ENCODE measurements around the gene TENM4.
"Not testable (repeated sequence)": the region's sequence is repeated elsewhere in the genome, so short reads cannot be mapped to it uniquely, and the experiment has no call there.

The TENM4 gene

DNA sequence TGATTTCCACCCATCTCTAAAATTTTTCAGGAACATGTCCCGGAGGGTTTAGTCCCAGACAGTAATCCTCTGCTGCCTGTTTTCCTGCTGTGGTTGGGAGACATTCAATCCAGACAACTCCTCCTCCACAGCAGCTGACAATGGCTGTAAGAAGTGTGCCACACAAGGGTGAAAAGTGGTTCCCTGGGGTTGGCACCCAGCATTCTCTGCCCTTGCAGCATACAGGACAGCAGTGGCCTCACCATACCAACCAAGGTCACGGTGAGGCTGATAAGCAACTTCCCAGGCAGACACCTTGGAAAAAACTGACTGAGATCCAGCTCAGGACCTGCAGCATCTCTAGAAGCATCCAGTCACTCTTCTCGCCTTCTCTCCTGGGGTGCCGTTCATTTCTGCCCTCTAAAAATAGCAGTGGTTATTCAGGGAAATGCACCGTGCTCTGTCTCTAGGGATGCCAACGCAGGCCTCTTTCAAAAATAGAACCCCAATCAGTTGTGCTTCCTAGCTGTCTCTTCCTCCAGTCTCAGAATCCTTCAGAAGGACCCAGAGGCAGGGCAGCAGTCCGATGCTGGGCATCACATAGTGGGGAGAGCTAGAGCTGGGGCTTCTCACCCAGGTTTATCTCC, 241.0 kb downstream of the TENM4 start:
- no peak for DNase-seq

DNA sequence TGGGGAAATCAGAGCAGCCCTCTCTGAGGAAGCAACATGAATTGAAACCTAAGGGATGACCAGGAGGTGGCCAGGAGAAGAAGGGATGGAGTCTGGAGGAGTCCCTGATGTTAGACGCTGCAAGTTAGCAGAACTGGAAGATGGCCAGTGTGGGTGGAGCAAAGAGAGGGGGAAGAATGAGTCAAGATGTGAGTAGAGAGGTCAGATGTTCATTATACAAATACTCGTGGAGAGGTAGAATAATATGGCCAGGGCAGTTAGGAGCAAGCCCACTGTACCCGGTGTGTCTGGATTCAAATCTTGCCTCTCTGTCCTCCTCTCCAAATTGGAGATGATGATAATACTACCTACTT, 242.0 kb downstream of the TENM4 start:
- DNase-seq: no peak

DNA sequence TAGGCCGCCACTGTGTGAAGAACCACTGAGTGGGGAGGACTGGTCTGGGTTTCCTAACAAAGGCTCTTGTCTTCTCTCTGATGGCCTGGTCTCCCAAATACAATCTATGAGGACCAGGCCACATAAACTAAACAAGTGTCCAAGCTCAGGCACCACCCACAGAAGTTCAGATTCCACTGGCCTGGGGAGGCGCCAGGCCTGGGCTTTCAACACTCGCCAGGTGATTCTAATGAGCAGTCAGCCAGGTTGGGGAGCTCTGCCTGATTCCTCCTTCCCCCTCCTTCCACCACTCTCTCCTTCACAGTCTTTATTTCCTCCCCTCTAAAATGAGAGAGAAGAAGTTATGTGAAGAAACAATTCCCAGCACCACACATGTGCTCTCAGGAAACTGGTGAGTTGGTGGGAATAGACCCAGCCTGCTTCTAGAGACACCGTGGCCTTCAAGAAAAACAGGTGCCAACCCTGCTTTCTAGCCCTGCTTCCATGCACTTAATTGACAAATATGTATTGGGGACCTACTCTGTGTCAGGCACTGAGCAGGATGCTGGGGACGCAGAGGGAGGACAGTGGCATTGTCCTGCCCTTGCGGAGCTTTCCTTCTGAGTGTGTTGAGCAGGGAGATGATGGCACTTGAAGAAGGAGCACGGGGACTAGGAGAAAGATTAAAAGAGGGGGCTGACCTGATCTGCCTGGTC, 242.5 kb downstream of the TENM4 start:
- DNase-seq: no peak

DNA sequence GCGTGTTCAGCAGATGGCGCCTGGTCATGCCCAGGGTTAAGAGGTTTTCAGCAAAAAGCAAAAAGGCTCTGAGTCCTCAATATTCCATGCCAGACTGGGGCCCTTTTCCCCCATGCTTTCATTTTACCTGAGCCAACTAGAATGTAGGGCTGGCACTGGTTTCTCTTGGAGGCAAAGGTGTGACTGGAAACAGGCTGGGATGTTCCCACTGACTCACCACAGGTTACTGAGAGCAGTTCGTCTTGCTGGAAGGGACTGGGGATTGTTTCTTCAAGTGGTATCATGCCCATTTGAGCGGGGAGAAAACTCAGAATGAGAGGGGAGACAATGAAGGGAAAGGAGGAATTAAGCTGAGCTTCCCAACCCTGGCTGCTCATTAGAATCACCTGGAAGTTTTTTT, 243.9 kb downstream of the TENM4 start:
- no peak for DNase-seq

DNA sequence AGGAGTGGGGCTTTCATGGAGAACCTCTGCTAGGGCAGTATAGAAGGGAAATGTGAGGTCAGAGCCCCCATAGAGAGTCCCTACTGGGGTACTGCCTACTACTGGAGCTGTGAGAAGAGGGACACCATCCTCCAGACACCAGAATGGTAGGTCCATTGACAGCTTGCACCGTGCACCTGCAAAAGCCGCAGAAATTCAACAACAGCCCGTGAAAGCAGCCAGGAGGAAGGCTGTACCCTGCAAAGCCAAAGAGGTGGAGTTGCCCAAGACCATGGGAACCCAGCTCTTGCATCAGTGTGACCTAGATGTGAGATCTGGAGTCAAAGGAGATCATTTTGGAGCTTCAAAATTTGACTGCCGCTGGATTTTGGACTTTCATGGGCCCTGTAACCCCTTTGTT, 245.6 kb downstream of the TENM4 start:
- no peak for DNase-seq

DNA sequence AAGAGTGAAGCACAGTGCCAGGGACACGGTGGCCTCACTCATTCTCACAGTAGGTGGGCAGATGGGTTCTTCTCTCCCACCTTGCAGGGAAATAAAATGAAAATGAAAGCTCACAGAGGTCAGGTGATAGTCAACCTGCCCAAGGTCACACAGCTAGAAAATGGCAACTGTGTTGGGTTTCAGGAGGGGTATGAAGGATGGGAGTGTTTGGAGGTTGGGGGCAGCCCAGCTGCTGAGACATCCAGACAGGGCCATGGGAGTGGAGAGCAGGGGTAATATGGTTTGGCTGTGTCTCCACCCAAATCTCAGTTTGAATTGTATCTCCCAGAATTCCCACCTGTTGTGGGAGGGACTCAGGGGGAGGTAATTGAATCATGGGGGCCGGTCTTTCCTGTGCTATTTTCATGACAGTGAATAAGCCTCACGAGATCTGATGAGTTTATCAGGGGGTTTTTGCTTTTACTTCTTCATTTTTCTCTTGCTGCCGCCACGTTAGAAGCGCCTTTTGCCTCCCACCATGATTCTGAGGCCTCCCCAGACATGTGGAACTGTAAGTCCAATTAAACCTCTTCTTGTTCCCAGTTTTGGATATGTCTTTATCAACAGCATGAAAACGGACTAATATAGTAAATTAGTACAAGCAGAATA, 247.0 kb downstream of the TENM4 start:
- DNase-seq: no peak

DNA sequence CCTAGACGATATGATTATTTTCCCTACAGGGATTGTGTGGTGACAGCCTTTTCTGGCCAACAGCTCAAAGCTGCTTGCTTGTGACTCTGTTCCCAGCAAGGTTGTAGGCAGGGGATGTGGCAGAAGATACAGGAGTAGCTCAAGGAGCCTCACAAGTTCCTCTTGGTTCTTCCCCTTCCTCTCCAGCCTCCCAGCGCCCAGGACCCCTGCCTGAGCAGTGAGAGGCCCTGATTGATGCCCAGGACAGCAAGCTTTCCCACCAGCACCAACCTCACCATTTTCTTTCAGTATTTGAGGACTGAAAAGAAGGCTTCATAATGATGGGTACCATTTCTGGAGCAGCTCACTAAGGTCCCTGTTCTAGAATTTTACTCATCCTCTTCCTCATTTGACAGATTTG, 248.0 kb downstream of the TENM4 start:
- no peak for DNase-seq

DNA sequence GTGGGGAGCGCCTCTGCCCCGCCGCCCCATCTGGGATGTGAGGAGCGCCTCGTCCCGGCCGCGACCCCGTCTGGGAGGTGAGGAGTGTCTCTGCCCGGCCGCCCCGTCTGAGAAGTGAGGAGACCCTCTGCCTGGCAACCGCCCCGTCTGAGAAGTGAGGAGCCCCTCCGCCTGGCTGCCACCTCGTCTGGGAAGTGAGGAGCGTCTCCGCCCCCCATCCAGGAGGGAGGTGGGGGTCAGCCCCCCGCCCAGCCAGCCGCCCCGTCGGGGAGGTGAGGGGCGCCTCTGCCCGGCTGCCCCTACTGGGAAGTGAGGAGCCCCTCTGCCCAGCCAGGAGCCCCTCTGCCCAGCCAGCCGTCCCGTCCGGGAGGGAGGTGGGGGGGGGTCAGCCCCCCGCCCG, 249.1 kb downstream of the TENM4 start:
- DNase-seq: not testable (repeated sequence)

DNA sequence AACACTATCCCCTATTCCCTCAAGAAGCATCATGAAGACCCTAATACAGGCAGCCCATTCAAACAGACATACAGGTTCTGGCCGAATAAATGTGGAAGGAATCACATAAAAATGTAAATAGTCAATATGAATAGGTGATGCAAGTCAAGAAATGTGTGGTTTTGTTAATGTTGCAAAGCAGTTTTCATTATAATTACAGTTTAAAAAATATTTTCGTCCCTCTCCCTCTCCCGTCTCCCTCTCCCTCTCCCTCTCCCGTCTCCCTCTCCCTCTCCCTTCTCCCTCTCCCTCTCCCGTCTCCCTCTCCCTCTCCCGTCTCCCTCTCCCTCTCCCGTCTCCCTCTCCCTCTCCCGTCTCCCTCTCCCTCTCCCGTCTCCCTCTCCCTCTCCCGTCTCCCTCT, 250.3 kb downstream of the TENM4 start:
- DNase-seq: not testable (repeated sequence)

DNA sequence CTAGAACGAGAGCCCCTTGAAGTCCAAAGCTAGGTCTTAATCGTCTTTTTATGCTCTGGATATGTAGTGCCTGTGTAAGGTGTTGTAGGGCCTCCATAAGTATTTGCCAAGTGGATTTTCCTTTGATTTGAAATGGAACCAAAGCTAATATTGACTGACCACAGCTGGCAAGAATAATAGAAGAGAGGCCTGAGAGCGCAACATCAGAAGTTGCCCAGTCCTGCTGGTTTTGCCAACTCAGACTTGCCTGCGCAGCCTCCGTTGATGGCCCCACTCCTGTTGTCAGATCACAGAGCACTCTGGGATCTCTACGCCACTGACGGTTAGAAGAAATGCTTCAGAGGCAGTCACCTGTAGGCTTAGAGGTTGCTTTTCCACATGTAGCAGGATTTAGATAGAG, 251.2 kb downstream of the TENM4 start:
- DNase-seq: no peak

DNA sequence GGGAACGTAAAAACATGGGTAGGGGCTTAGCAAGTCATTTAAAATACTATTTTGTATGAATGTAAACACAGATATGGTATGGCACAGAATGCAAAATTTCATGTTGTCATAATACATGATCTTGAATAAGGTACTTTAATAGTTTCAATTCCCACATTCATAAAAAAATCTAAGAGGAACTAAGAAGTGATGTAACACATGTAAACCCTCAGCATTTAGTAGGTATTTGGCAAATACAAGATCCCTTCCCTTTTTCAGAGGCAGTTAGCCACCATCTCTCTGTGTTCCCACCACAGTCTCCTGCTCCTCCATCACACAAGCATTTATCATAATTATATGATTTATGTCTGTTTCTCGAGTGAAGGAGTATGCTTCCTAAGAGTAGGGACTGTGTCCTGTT, 251.8 kb downstream of the TENM4 start:
- no peak for DNase-seq

DNA sequence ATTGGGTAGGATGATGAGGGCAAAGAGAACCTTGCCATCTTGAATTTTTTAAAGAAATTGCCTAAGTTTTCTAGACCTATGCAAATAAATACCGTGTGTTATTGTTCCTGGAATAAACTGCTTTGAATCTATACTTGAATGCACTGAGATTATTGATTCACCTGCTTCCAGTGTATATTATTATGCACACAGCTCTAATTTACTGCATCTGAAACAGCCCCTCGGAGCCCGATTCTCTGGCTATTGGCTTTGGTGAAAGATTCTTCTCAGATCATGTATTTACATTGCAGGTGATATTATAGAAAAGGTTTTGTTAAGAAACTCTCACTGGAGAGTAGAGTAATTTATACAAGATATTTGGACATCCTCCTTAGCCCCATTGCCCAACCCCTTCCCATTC, 254.2 kb downstream of the TENM4 start:
- DNase-seq: no peak

DNA sequence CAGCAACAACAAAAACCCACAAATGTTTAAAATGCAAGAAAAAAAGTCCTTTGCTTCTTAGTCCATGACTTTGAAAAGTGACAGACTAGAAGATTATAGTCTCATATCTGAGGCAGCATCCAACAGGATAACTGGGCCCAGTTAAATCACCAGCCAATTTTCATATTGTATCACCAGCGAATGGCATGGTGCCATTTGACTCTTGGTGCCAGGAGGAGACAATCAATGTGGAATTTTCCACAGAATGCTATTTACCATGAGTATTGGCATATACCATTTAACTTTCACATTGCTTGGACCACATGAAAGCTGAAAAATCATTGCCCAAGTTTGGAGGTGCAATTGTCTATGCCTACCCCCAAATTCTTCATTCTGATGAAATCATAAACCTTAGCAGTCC, 255.5 kb downstream of the TENM4 start:
- DNase-seq: no peak

DNA sequence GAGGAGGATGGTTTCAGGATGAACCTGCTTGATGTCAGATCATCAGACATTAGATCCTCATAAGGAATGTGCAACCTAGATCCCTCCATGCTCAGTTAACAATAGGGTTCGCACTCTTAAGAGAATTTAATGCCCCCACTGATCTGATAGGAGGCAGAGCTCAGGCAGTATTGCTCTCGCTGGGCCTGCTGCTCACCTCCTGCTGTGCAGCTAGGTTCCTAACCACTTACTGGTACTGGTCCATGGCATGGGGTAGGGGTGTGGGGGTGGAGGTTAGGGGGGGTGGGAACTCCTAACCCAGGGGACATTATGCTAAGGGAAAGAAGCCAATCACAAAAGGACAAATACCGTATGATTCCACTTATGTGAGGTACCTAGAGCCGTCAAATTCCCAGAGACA, 256.5 kb downstream of the TENM4 start:
- no peak for DNase-seq

DNA sequence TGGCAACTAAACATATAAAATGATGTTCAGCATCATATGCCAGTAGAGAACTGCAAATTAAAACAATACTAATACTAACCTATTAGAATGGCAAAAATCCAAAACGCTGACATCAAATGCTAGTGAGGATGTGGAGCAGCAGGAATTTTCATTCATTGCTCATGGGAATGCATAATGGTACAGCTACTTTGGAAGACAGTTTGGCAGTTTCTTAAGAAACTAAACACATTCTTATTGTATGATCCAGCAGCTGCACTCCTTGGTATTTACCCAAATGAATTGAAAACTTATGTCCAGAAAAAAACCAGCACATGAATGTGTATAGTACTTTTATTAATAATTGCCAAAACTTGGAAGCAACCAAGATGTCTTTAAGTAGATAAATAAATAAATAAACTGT, 258.0 kb downstream of the TENM4 start:
- no peak for DNase-seq

DNA sequence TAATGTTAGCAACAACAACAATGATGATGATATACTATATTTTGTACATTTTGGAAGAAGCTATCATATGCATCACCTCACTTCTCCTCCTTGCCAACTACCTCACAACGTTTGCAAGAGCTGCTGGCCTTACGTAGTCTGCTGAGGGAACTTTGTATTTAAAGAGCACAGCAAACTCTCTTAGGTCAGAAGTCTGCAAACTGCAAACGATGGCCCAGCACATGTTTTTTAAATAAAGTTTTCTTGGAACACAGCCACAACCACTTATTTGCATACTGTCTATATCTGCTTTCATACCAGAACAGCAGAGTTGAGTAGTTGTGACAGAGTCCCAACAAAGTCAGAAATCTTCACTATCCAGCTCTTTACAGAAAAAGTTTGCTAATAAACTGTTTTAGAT, 261.7 kb downstream of the TENM4 start:
- no peak for DNase-seq

DNA sequence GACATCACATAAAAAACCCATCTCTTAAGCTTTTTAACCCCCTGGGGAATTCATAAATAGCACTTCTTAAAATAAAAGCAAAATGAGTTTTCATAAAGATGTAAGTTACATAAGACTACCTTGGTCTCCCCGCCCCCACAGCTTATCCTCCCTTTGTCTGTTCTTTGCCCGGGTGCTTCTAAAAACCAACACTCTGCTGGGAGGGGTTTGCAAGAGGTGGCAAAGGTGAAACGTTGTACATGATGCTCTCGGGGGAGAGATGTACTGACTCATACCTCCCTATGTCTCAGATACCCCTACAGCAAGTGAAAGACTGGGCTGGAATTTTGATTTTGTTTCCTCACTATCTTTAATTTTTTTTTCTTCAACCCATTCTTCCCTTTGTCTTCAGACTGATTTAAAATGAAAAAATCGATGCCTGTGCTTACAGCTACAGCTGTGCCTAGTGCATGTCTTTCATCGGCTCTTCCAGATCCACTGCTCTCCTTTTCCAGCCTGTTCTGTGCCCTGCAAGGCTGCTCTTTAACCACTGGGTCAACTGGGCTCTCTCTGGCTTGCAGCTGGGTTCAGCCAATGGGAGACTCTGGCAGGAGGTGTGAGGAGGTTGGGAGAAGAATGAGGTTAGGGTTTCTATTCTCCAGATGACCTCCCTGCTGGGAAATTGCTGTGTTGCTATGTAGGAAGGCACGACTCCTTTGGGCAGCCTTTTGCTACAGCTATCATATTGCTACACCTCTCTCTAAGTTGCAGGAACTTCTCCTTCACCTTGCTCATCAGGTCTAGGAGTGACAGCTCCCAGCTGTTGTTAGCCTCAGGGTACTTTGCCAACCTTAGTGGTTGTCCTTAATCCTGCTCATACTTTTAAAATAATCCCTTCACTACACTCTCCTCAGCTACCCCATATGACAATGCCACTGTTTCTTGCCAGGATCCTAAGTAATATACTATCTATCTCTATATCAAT, 266.5 kb downstream of the TENM4 start:
- no peak for DNase-seq

DNA sequence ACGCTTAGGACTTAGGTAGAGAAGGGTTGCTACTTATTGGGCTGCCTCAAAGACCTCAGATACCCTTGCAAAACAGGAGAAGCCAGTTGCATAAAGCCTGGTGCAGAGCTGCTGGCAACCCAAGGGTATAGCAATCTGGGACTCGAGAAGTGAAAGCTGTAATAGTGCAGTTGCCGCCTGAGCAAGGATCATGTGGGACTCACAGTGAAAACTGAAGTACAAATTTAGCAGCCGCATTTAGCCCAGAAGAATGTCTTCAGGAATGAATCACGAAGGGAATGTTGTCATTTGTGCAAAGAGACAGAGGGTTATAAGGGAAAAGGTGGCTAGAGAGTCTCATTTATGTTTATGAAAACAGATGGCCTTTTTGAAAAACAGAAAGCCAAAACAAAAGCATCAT, 267.2 kb downstream of the TENM4 start:
- DNase-seq: no peak

DNA sequence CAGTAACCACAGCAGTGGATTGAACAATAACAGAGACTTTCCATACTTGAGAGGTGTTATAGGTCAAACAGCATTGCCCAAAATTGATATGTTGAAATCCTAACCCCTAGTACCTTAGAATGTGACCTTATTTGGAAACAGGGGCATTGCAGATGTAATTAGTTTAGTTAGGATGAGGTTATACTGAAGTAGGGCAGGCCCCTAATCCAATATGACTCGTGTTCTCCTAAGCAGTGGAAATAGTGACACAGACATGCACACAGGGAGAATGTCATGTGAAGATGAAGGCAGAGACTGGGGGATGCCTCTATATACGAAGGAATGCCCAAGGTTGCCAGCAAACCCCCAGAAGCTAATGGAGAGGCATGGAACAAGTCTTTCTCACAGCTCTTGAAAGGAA, 270.5 kb downstream of the TENM4 start:
- no peak for DNase-seq

DNA sequence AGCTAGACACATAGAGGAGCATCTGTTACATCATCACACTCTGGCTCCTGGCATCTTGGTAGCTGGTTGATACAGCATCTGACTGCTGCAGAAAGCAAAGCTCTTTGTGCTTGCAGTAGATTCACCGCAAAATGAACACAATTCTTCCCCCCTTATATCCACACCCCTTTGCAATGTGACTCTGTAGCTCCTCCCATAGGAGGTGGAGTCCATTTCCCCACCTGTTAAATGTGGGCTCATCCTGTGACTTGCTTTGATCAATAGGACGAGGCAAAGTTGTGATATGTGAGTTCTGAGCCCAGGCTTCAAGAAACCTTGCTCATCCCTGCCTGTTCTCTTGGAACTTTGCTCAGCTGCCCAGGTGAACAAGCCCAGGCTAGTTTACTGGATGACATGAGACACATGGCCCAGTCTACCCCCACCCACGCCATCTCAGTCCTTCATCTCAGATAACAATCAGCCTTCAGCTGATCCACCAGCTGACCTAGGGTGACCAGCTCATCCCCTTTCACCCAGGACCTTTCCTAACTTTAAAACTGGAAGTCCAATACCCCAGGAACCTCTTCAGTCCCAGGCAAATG, 272.2 kb downstream of the TENM4 start:
- DNase-seq: no peak

DNA sequence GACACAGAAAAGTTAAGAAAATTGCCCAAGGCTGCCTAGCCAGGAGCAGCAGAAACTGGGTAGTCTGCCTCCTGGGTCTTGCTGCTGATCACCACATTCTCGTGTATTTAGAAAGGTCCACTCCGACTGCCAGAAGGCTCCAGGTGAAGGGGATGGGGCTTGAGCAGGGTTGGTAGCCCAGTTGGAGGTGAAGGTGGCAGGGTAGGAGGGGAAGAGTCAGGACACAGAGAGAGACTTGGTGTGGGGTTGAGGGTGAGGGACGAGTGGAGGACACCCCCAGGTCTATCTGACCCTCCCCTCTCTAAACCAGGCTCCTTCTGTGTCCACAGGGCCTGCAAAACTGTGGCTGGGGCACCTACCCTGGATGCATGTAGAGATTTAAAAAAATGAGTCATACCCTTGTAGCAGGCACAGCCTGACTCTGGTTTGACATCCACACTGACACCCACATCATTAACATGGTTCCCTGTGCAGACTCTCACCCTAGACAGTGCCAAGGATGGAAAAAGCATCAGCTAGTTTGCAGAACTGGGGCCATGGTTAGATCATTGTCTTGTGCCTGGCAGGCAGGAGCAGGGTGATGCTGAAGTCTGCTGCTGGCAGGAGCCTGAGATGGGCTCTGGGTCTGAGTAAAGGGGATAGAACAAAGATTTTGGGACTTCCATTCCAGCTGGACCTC, 273.2 kb downstream of the TENM4 start:
- DNase-seq: no peak

DNA sequence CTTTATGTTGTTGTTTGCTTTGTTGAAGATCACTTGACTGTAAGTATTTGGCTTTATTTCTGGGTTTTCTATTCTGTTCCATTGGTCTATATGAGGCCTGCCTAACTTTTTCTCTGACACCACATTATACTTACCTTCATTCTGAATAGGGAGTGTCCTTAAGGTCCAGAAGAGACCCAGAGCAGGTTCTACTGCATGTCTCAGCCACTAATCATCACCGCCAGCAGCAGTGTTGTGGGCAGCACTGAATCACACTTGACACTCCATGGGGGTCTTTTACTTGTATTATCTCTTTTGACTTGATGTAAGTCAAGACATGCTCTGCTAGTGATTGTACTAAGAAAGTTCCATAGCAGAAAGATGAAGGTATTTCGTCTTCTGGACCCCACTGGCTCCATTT, 274.9 kb downstream of the TENM4 start:
- DNase-seq: no peak

Measured in CD4-positive, alpha-beta T cell treated with Interleukin-1 beta for 1 hour (primary cell).